ENCODE results near the gene TPRG1L. TPM values are rescaled to one million over a fixed set of nuclear protein-coding genes. Genes with fewer than 3 reads are reported as not detected.

TPRG1L gene
- total RNA-seq, 1 experiment from 2014 or later, result 24.0 TPM

- Histone ChIP-seq H2BK12ac (ENCODE audit: insufficient read length, low read depth, low read length) (no peak overlapping the region), H3K4me2 (ENCODE audit: insufficient read depth, insufficient read length, low read length) (no peak overlapping the region), H3K18ac (ENCODE audit: insufficient read length, low read depth, low read length) (no peak overlapping the region), H3K23me2 (ENCODE audit: insufficient read length, low read depth, low read length, poor library complexity, severe bottlenecking) (no peaks in the 10 kb centered on the region), H4K8ac (replicated peaks; ENCODE audit: insufficient read length, low read depth, low read length) (no peak overlapping the region), H3K56ac (ENCODE audit: insufficient read length, low read depth, low read length) (no peak overlapping the region), H3K9me3 (ENCODE audit: control insufficient read depth, low read depth, low read length) (no peaks in the 10 kb centered on the region), H2BK15ac (ENCODE audit: low read depth, low read length) (no peak overlapping the region), H3K4ac (ENCODE audit: low read depth, low read length) (no peak overlapping the region), H2AFZ (ENCODE audit: low read length) (no peak overlapping the region), H3K27me3 (ENCODE audit: insufficient read depth, low read length) (peaks cover 4% of the 10 kb centered on the region; the same call in 1 of the 2 replicates), H4K20me1 (ENCODE audit: control insufficient read depth, insufficient read depth, insufficient read length) (no peaks in the 10 kb centered on the region), H4K5ac (ENCODE audit: insufficient read length, low read depth, low read length) (no peak overlapping the region), H3K27ac (ENCODE audit: insufficient read length, low read depth, low read length) (no peak overlapping the region), H2BK5ac (ENCODE audit: insufficient read length, low read length) (no peak overlapping the region), H3K14ac (ENCODE audit: insufficient read depth, low read length) (no peak overlapping the region; the same call in 1 of the 2 replicates), H3T11ph (ENCODE audit: low read length) (no peak overlapping the region), H2BK20ac (ENCODE audit: low read depth, low read length, poor library complexity, severe bottlenecking) (no peak overlapping the region), H4K91ac (ENCODE audit: insufficient read length, low read depth, low read length) (no peak overlapping the region), H2BK120ac (ENCODE audit: low read depth, low read length, poor library complexity, severe bottlenecking) (no peak overlapping the region), H3K79me1 (ENCODE audit: insufficient read depth, low read depth, low read length, poor library complexity, severe bottlenecking) (no peaks in the 10 kb centered on the region), H2AK5ac (ENCODE audit: insufficient read length, low read length) (no peak overlapping the region), H3K4me1 (ENCODE audit: insufficient read depth, low read length) (no peaks in the 10 kb centered on the region), H3K79me2 (ENCODE audit: insufficient read depth, low read length) (no peaks in the 10 kb centered on the region), H3K23ac (ENCODE audit: insufficient read length, low read depth, low read length) (no peak overlapping the region), H3K9ac (ENCODE audit: extremely low read depth, insufficient read length, low read length) (no peak overlapping the region)
- H3K27ac Mint-ChIP-seq, result no peak overlapping the region; a peak in 1 of 7 replicates
- TF ChIP-seq CTCF (conservative IDR thresholded peaks at IDR 0.05), result no peak
- no CpG with 5 or more reads among the region's 18 CpGs for WGBS (ENCODE audit: extremely low coverage, insufficient read length, low lambda C conversion rate)
- H3K4me3 Mint-ChIP-seq, result no peak overlapping the region; a peak in 1 of 5 replicates
- peaks cover 0 to 17% (median 6%) of the 10 kb centered on the region in 3 experiments; a peak in 4 of 7 replicates for H3K36me3 Mint-ChIP-seq (ENCODE audit: insufficient read depth in 1 of 3, low read depth in 3 of 3)
- peaks cover 17 to 37% of the 10 kb centered on the region in 2 experiments for H3K4me1 Mint-ChIP-seq
- no peak for DNase-seq
- H3K9me3 Mint-ChIP-seq, result peaks cover 0 to 4% of the 10 kb centered on the region in 2 experiments; a peak in 2 of 5 replicates
- peaks cover 17% of the 10 kb centered on the region for H3K27me3 Mint-ChIP-seq (ENCODE audit: low read depth)
These were observed 54.3 kb downstream of the TPRG1L start for GRCh38 chr1:3679098-3679555.

Other genes starting within 250 kb of the TPRG1L start
- gene ARHGEF16, start 170.3 kb upstream of the TPRG1L start, total RNA-seq (2021), result 48.1 and 48.5 TPM in 2 replicates
- gene MEGF6, start 13.5 kb upstream of the TPRG1L start, total RNA-seq (2021), result 19.9 and 21.3 TPM in 2 replicates
- 28.4 and 33.8 TPM in 2 replicates for gene WRAP73, start 25.1 kb downstream of the TPRG1L start, total RNA-seq (2021)
- 4.7 and 4.9 TPM in 2 replicates for gene TP73, start 27.5 kb downstream of the TPRG1L start, total RNA-seq (2021)
- not detected in 2 replicates for gene CCDC27, start 127.4 kb downstream of the TPRG1L start, total RNA-seq (2021)
- gene SMIM1, start 147.7 kb downstream of the TPRG1L start, total RNA-seq (2021), result 5.3 and 7.3 TPM in 2 replicates
- 65.1 and 72.8 TPM in 2 replicates for gene LRRC47, start 171.5 kb downstream of the TPRG1L start, total RNA-seq (2021)
- 34.5 and 40.8 TPM in 2 replicates for gene CEP104, start 232.2 kb downstream of the TPRG1L start, total RNA-seq (2021)
- gene DFFB, start 232.5 kb downstream of the TPRG1L start, total RNA-seq (2021), result 9.1 and 9.7 TPM in 2 replicates

Measured in H9 (cell line).